ENCODE measurements around the gene EIF3L.

The EIF3L gene

GRCh38 chr22:37855462-37855861 lies 6.2 kb downstream of the EIF3L start:
- no peak for DNase-seq

- no peak for DNase-seq
Observed at GRCh38 chr22:37860796-37861421, 11.7 kb downstream of the EIF3L start.

GRCh38 chr22:37862570-37863325 lies 13.5 kb downstream of the EIF3L start:
- no peak for DNase-seq

- no peak for DNase-seq
Observed at GRCh38 chr22:37865510-37865909, 16.3 kb downstream of the EIF3L start.

- no peak for DNase-seq
Observed at GRCh38 chr22:37870273-37870672, 21.1 kb downstream of the EIF3L start.

- no peak for DNase-seq
Observed at GRCh38 chr22:37880668-37881440, 31.6 kb downstream of the EIF3L start.

GRCh38 chr22:37884420-37884819 lies 35.2 kb downstream of the EIF3L start:
- no peak for DNase-seq

- no peak for DNase-seq
Observed at GRCh38 chr22:37887584-37888378, 38.6 kb downstream of the EIF3L start.

- no peak for DNase-seq
Observed at GRCh38 chr22:37891926-37892325, 42.7 kb downstream of the EIF3L start.

- DNase-seq: no peak
Observed at GRCh38 chr22:37892566-37893335, 43.5 kb downstream of the EIF3L start.

GRCh38 chr22:37893583-37893983 lies 44.4 kb downstream of the EIF3L start:
- DNase-seq: no peak

- no peak for DNase-seq
Observed at GRCh38 chr22:37894939-37895670, 45.9 kb downstream of the EIF3L start.

- peak; percentile 43 for DNase-seq
Observed at GRCh38 chr22:37896181-37896592, 47.0 kb downstream of the EIF3L start.

GRCh38 chr22:37896939-37897338 lies 47.7 kb downstream of the EIF3L start:
- no peak for DNase-seq

- no peak for DNase-seq
Observed at GRCh38 chr22:37897807-37898206, 48.6 kb downstream of the EIF3L start.

- no peak for DNase-seq
Observed at GRCh38 chr22:37898441-37899181, 49.4 kb downstream of the EIF3L start.

- peak; percentile 46 for DNase-seq
Observed at GRCh38 chr22:37904572-37905533, 55.6 kb downstream of the EIF3L start.

- peak; percentile 42 for DNase-seq
Observed at GRCh38 chr22:37905534-37906363, 56.5 kb downstream of the EIF3L start, which contains the start of gene MICALL1. MICALL1 (plus strand) TSS chr22:37906297; CDS start chr22:37906423, 126 bp downstream.

All from stimulated activated CD4-positive, alpha-beta T cell treated with anti-CD3 and anti-CD28 coated beads, Interleukin-1b, Interleukin-23, amount 100 ng/mL, for 48 hours (primary cell).